ENCODE data around the gene GNG12.

GNG12 gene

DNA sequence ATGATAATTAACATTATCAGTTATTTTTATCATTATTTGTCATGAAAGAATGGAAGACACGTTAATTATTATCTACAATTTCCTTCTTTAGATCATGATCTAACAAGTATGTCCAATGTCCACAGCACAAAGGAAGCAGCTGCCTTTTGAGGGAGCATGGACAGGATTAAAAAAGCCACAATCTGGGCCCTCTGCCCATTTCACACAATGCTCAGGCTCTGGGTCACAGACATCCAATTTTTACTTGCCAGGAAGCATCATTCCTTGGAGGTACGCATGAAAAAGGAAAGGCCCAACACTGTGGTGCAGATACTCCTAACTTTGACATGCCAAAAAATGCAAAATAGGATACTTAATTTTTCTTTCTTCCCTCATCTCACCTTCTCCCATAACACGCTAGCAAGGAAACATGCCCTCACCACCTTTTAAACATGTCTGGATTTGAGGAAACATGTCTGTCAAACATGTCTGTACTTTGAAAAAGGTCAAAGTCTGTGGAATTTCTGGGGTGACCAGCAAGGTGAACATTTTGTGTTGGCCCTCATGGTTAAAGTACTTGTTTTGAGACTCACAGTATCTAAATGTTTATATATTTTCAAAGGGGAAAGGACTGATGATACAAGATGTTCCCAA lies 108.2 kb downstream of the GNG12 start:
- no peak for TF ChIP-seq GATA1 (IDR thresholded peaks at IDR 0.05; ENCODE audit: low read depth, low read length)
- TF ChIP-seq POLR2A (IDR thresholded peaks at IDR 0.05; ENCODE audit: low read length): no peak
- no peak for DNase-seq

DNA sequence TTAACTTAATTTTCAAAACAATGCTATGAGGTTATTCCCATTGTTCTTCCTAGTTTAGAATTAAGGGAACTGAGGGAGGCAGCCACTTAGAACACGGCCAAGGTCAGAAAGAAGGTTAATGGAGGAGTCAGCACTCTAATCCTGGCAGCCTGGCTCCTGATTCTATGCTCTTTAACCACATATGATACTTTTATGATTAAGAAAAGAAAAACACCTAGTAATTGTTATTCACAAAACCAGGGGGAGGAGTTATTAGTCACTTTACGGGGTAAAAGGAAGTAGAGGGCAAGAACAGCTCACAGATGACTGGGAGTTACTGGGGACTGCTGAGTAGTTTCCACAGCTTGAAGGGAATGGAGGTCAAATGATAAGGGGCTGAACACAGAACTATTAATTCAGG lies 109.6 kb downstream of the GNG12 start:
- TF ChIP-seq POLR2A (IDR thresholded peaks at IDR 0.05; ENCODE audit: low read length) (no peak), GATA1 (IDR thresholded peaks at IDR 0.05; ENCODE audit: low read depth, low read length) (no peak)
- peak in 1 of 2 experiments; percentile 37 for DNase-seq

DNA sequence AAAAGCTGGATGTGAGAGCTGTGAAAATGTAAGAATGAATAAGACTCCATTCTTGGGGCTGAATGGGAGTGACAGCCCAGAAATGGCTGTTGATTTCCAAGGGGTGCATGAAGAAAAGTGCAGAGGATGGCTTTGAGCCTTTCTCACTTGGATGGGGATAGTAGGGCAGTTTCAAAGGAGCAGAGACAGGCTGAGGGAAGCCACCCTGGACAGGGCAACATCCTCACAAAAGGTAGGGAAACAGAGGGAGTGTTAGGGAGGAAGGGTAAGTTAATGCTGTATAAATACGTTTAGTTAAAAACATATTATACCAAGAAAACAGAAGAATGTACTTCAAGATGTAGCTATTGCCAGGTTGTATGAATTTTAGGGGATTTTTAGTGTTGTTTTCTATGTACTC lies 110.1 kb downstream of the GNG12 start:
- no peak for DNase-seq
- no peak for TF ChIP-seq GATA1 (IDR thresholded peaks at IDR 0.05; ENCODE audit: low read depth, low read length)

DNA sequence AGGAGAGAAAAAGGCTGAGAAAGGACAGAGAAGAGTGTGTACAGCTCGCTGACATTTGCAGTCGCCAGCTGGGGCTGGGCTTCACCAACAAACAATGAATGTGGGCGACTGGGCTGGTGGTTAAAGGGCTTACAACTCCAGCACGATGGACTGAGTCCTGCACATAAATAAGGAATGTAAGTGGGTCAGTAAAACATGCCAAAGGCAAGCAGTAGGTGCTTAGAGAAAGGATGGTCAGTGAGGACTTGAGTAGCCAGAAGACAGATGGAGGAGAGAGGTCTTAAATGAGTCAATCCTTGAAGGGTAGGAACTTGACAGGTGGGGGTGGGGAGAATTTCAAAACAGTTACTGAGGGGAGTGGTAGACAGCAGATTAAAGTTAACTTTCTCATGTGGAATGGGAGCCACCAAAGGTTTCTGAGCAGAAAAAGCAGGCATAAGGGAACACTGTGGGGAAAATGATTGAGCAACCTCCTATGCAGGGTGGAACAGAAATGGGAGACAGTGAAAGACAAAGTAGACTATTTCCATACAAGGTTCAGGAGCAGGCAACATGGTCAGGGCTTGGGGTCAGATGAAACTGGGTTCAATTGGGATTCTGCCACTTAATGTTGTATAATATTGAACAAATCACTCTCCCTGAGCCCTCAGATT lies 110.8 kb downstream of the GNG12 start:
- no peak for DNase-seq

DNA sequence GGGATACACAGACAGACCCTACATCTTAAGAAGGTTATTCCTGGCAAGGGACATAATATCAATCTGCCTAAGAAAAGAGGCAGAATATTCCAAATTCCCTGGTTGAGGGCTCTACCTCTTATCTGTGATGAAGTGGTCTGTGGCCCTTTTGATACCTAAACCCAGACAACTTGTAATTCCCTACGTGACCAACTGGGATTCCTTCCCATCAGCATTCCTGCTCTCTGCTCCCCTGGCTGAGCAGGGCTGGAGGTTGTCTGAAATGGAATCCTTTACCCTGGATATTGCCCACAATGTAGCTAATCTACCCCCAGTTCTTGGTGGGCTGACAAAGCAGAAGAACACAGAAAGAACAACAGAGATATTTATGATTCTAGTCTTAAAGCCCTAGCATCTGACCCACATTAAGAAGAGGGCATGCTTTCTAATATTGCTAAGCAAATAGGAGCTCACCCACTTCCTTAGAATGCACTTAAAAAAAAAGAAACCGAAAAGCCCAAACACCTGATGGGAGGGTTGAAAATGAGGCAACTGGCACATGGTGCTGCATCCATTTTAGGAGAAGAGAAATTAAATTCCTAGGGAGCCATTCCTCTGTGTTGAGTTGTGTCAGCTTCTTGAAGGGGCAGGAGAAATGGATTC lies 111.5 kb downstream of the GNG12 start:
- no peak for DNase-seq
- TF ChIP-seq POLR2A (IDR thresholded peaks at IDR 0.05; ENCODE audit: low read length) (no peak), GATA1 (IDR thresholded peaks at IDR 0.05; ENCODE audit: low read depth, low read length) (no peak)

More for the DNA sequence above, 110.8 kb downstream of the GNG12 start:
- TF ChIP-seq POLR2A (IDR thresholded peaks at IDR 0.05; ENCODE audit: low read length): no peak
- TF ChIP-seq GATA1 (IDR thresholded peaks at IDR 0.05; ENCODE audit: low read depth, low read length): no peak

DNA sequence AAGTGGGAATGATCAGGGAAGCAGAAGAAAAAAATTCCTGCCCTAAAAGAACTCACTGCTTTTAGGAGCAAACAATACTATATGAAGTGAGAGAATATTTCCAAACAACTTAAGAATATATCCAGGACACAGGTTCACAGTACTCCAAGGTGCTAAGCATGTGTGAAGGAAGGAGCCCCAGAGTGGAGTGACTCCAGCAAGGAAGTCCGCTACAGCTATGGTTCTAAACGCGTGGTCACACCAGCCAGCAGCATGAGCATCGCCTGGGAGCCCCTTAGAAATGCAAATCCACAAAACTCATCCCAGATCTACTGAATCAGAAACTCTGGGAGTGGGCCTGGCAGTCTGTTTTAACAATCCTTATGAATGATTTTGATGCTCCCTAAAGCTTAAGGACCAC lies 112.2 kb downstream of the GNG12 start:
- TF ChIP-seq POLR2A (IDR thresholded peaks at IDR 0.05; ENCODE audit: low read length): no peak
- TF ChIP-seq GATA1 (IDR thresholded peaks at IDR 0.05; ENCODE audit: low read depth, low read length): no peak
- no peak for DNase-seq

DNA sequence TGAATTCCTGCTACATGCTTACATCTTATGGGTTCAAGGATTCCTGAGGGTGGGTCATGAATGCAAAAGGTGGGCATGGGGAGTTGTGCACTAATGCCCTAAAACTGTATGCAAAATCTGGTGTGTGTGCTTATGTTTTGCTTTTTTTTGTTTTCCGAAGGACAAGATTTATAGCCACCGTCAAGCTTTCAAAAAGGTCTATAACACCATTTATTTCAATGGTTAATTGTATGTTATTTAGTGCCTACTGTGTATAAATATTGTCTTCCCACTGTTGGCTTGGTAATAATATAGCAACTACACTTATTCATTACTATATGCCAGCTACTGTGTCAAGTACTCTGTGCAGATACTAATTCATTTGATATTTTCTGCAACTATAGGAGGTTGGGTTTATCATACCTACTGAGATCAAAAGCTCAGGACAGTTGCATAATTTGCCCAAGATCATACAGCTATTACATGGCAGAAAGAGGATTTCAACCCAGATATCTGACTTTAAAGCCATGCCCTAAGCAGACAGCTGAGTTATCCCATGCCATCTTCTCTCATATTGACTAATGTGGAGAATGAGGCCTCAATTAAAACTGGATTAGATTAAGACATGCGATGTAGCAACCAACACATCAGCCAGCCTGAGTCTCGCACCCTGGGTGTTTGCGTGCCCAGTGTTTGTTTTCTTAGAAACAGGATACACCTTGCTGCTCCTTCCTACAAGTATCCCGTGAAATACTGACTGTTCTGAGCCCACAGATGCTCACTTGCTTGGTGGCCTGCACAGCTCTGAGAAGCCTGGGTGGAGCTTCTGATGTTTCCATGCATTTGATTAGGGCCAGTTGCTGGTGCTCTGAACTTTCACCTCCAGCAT lies 113.7 kb downstream of the GNG12 start:
- no peak for DNase-seq
- TF ChIP-seq GATA1 (IDR thresholded peaks at IDR 0.05; ENCODE audit: low read depth, low read length) (no peak), POLR2A (IDR thresholded peaks at IDR 0.05; ENCODE audit: low read length) (no peak)

DNA sequence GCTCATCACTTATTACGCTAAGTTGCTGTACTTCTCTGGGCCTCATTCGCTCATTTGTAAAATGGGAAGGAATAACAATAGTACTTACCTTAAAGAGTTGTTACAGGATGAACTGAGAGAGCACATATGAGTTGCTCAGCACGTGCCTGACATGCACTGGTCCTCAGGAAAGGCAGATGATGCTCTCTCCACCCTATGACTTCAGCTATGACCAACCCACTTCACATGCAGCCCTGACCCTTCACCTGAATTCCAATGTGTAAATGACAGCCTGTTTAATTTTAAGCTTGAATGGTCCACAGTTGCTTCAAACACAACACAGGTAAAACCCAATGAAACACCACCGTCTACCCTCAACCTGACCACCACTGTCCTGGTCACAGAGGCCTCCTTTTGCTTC lies 115.4 kb downstream of the GNG12 start:
- TF ChIP-seq GATA1 (IDR thresholded peaks at IDR 0.05; ENCODE audit: low read depth, low read length): no peak
- TF ChIP-seq POLR2A (IDR thresholded peaks at IDR 0.05; ENCODE audit: low read length): no peak
- DNase-seq: peak in 1 of 2 experiments; percentile 23

DNA sequence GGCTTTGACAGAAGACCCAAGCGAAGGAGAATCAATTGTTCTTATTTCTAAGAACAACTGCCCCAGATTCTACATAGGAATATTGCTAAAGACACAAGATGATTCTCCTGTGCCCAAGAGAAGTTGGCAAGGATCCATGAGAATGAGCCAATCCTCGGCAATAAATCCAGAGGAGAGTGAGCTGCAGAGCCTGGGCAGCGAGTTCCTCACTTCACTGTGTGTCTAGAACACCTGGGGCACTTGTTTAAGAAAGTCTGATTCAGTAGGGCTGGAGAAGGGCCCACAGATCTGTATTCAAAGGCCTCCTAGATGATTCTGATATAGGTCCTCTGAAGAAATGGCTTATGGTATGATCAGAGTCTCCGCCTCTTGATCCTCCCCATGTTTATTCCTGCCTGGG lies 116.5 kb downstream of the GNG12 start:
- DNase-seq: peak; percentile 23 to 80
- TF ChIP-seq POLR2A (IDR thresholded peaks at IDR 0.05; ENCODE audit: low read length): no peak

DNA sequence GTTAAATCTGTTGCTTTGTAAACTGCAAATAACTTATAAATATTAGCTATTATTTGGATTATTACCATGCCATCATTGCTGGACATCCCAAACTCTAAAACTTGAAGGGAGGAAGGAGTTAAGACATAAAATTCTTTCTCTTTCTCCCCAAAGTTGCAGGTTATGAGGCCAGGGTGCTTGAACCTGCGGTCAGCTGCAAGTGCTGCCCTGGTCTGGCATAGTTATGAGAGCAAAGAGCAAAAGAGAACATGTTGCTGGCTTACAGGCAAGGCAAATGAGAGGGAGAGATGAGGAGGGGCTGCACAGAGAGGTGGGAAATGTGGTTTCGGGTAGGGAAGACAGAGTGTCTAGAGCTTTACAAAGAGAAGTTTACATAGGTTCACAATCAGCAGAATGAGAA lies 117.4 kb downstream of the GNG12 start:
- TF ChIP-seq POLR2A (IDR thresholded peaks at IDR 0.05; ENCODE audit: low read length): no peak
- TF ChIP-seq GATA1 (IDR thresholded peaks at IDR 0.05; ENCODE audit: low read depth, low read length): no peak
- DNase-seq: no peak

DNA sequence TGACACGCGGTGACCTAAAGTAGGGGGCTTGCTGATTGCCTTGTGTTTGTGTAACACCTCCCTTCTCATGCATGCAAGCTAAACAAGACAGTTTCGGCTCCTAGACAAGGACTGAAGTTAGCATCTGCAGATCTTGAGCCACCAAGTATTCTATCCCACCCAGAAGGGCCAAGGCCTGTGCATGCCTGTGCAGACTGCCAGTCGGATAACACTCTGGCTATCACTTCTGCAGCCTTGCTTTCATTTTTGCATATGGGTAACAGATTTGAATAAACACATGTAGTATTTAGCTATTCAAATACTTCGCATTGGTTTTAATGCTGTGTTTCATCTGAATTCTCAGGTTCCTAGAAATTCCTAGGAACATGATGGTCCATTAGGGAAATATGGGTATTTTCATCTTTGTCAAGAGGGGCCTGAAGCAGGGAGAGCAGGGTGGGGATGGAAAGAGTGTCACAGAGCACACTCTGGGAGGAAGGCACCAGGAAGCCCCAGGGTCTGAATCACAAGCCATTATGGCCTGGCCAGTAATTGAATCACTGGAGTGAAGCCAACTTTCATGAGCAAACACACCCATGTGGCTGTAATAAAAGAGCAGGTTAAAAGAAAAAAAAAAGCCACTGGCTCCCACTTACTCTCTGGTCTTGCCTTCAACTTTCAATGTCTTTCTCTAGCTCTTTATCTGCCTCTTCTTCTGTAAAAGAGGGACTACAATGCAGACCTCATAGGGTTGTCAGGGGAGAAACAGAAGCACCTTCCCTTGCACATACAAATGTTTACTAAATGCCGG lies 120.0 kb downstream of the GNG12 start:
- no peak for TF ChIP-seq GATA1 (IDR thresholded peaks at IDR 0.05; ENCODE audit: low read depth, low read length)
- no peak for TF ChIP-seq POLR2A (IDR thresholded peaks at IDR 0.05; ENCODE audit: low read length)
- peak; percentile 53 to 70 for DNase-seq

DNA sequence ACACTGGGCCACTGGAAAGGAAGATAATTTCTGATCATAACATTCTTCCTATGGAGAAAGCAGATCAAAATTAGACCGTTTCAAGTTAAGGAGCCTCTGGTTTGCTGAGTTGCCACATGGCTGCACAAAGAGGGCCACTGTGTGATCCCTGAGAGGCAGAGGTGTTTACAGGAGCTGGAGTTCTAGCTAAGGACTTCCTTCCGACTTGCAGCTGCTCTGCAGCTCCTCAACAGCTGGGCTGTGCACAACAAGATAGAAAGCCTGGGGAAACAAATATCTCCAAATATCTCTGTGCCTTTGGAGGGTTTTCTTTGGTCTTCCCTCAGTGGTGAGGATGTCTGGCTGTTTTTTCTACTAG lies 121.4 kb downstream of the GNG12 start:
- TF ChIP-seq GATA1 (IDR thresholded peaks at IDR 0.05; ENCODE audit: low read depth, low read length): no peak
- TF ChIP-seq POLR2A (IDR thresholded peaks at IDR 0.05; ENCODE audit: low read length): no peak
- DNase-seq: no peak

DNA sequence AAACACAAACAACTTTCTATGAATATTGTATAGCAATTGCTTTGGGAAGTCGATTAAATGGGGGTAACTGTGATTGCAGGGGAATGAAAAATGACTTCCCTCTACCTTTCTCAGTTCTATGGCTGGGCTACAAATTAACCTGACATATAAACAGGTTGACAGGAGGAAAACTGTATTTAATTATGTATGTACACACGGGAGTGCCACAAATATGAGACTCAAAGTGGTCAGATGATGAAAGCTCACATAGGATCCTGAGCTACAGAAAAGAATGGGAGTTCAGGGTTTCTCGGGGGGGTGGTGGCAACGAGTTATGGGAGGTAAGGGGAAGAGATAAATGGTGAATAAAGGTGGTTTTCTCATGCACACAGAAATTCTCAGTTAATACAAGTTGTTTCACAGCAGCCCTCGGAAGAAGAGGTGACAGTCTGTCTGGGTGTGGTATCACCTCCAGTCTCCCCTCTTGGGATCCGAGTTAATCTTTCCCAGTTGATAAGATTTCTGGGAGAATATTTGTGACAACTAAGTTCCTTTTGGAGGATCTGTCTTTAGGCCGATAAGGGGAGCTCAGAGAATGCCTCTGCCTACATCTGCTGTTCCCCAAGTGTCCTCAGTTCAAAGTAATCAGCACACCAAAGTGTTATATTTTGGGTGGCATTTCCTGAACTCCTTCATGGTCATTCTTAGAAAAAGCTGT lies 122.0 kb downstream of the GNG12 start:
- TF ChIP-seq GATA1 (IDR thresholded peaks at IDR 0.05; ENCODE audit: low read depth, low read length): no peak
- TF ChIP-seq POLR2A (IDR thresholded peaks at IDR 0.05; ENCODE audit: low read length): peak; percentile 23
- DNase-seq: peak; percentile 34 to 46

Measured in erythroblast (primary cell).